GM21723 (cell line): ENCODE data around the gene ZNRF1.
"Not testable (repeated sequence)": the region's sequence is repeated elsewhere in the genome, so short reads cannot be mapped to it uniquely, and the experiment has no call there.

Experiments
- ATAC-seq: cut with Tn5 transposase; IDR thresholded peaks from one replicate; pipeline ENCODE4 v1.9.1; 2021; ENCODE audit warnings: mild to moderate bottlenecking, moderate library complexity; ENCODE audit not compliant: unreplicated experiment

Gene ZNRF1

GRCh38 chr16:75000481-75001081 lies 1.8 kb downstream of the ZNRF1 start:
- ATAC-seq: no peak

- ATAC-seq: no peak
These were observed 3.6 kb downstream of the ZNRF1 start for GRCh38 chr16:75002474-75002873.

- ATAC-seq: no peak
These were observed 5.1 kb downstream of the ZNRF1 start for GRCh38 chr16:75003931-75004330.

- no peak for ATAC-seq
These were observed 5.6 kb downstream of the ZNRF1 start for GRCh38 chr16:75004460-75004859.

GRCh38 chr16:75005697-75006096 lies 6.9 kb downstream of the ZNRF1 start:
- no peak for ATAC-seq

- ATAC-seq: no peak
These were observed 8.6 kb downstream of the ZNRF1 start for GRCh38 chr16:75007443-75007842.

- ATAC-seq: no peak
These were observed 11.6 kb downstream of the ZNRF1 start for GRCh38 chr16:75010427-75010826.

- peak; percentile 69 for ATAC-seq
These were observed 12.9 kb downstream of the ZNRF1 start for GRCh38 chr16:75011634-75012307.

GRCh38 chr16:75012380-75013081 lies 13.7 kb downstream of the ZNRF1 start:
- ATAC-seq: peak; percentile 34

- ATAC-seq: not testable (repeated sequence)
These were observed 14.3 kb downstream of the ZNRF1 start for GRCh38 chr16:75013123-75013522.

GRCh38 chr16:75014318-75014717 lies 15.5 kb downstream of the ZNRF1 start:
- ATAC-seq: no peak

GRCh38 chr16:75016451-75017081 lies 17.7 kb downstream of the ZNRF1 start:
- ATAC-seq: not testable (repeated sequence)

GRCh38 chr16:75017670-75018525 lies 19.1 kb downstream of the ZNRF1 start:
- ATAC-seq: no peak

- no peak for ATAC-seq
These were observed 20.2 kb downstream of the ZNRF1 start for GRCh38 chr16:75019007-75019406.

- no peak for ATAC-seq
These were observed 20.8 kb downstream of the ZNRF1 start for GRCh38 chr16:75019586-75019985.

GRCh38 chr16:75021410-75021809 lies 22.6 kb downstream of the ZNRF1 start:
- ATAC-seq: no peak

GRCh38 chr16:75022567-75022966 lies 23.7 kb downstream of the ZNRF1 start:
- ATAC-seq: no peak

- no peak for ATAC-seq
These were observed 24.2 kb downstream of the ZNRF1 start for GRCh38 chr16:75023009-75023408.

- peak; percentile 16 for ATAC-seq
These were observed 25.4 kb downstream of the ZNRF1 start for GRCh38 chr16:75024182-75024581.

GRCh38 chr16:75024594-75024993 lies 25.8 kb downstream of the ZNRF1 start:
- peak; percentile 63 for ATAC-seq

GRCh38 chr16:75025761-75026160 lies 26.9 kb downstream of the ZNRF1 start:
- no peak for ATAC-seq
